Right cardiac atrium (tissue), 5 donors: Measurements from ENCODE around the gene POLD3. TPM values are rescaled to one million over a fixed set of nuclear protein-coding genes. Genes with fewer than 3 reads are reported as not detected.

Source experiments
- ATAC-seq, 2 donors: fragments of 200-7000 bp; cut with Tn5 transposase; one replicate each; pipeline versions ENCODE4 v1.8.0 to v1.9.1; 2020; ENCODE audit warnings: moderate library complexity in 2 of 2, mild to moderate bottlenecking in 1 of 2
- DNase-seq, 3 donors: peaks; one replicate each; pipeline ENCODE4 v3.0.0-alpha.2; 2020
- H3K27ac ChIP-seq: one replicate; pipeline ENCODE4 v1.5.1; 2013; ENCODE audit warnings: mild to moderate bottlenecking, low read length, control low read depth, moderate library complexity
- H3K27me3 ChIP-seq: one replicate; pipeline ENCODE4 v1.6.1; 2013; ENCODE audit not compliant: control insufficient read depth, insufficient read depth
- H3K4me1 ChIP-seq: one replicate; pipeline ENCODE4 v1.6.1; 2013; ENCODE audit warnings: low read length; ENCODE audit not compliant: control insufficient read depth, insufficient read depth
- H3K4me3 ChIP-seq: one replicate; pipeline ENCODE4 v1.5.1; 2013; ENCODE audit warnings: low read length, control low read depth
- H3K9me3 ChIP-seq: one replicate; pipeline ENCODE4 v1.6.1; 2013; ENCODE audit warnings: low read length; ENCODE audit not compliant: control insufficient read depth
- WGBS: extraction: QIAGEN DNeasy Blood & Tissue Kit; methylation state at CpG from one replicate; pipeline ENCODE4 v1.1.7; 2013; 5-methylcytosine and 5-hydroxymethylcytosine counted together
- intact Hi-C, 4 donors: fragments of 100-400 bp; cut with DNase I; formaldehyde crosslinking; loops; one replicate each; pipeline versions ENCODE4 v1.11.0 to v1.14.0; 2022 to 2023
- polyA plus RNA-seq: library from polyadenylated mRNA; stranded (reverse); fragments of 200-250 nt; gene quantifications from one replicate; pipeline ENCODE4 v1.2.3, GENCODE V29; 2013
- total RNA-seq, 4 donors: library from RNA; stranded (reverse); fragmentation: NEBNext Ultra II Directional; extraction: Animal tissue kit (Norgen Biotek cat#: 25700); gene quantifications; one replicate each; pipeline ENCODE4 v1.2.1, GENCODE V29; 2021
- donor health status: healthy with polysubstance abuse.
- donor health status: DM: no; HTN: yes; CAD: no.
- donor health status: DM: no; HTN: no; CAD: no.
- donor health status: DM: no; HTN: yes; CAD: no; lungs with severe emphysema.
- donor health status: DM: yes; HTN: yes; CAD: no.

Gene POLD3
- total and polyA plus RNA-seq, 5 donors: 4.4 to 9.3 (median 7.5) TPM

GRCh38 chr11:74675761-74676160 is 83.4 kb downstream of the POLD3 start:
- intact Hi-C loops: no loop called here
- 87% methylated on average over 3 of the region's 3 CpGs for WGBS
- H3K27me3 ChIP-seq: no peaks in the 10 kb centered on the region
- H3K4me1 ChIP-seq: peaks cover 3% of the 10 kb centered on the region
- no peaks in the 10 kb centered on the region for H3K9me3 ChIP-seq
- DNase-seq (no peak), ATAC-seq (no peak)
- no peak overlapping the region for H3K4me3 ChIP-seq
- H3K27ac ChIP-seq: no peak overlapping the region

DNA sequence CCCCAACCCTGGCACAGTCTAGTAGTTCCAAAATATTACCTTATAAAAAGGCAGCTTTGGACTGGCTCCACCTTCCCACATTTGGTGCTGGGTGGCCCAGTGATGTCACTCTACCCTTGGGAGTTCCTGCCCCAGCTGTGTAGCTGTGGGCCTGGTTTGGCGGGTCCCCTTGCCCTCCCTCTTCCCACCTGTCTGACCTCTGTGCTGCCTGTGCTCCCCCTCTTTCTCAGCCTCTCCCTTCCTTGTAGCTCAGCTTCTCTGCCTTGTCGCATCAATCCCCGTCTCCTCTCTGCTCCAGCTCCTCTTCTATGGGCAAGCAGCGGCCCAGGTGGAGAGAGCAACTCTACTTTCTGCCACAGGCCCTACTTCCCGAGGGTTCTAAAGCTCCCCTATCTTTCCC is 84.2 kb downstream of the POLD3 start:
- 81% methylated on average over 5 of the region's 5 CpGs for WGBS
- H3K27ac ChIP-seq: no peak overlapping the region
- H3K4me3 ChIP-seq: no peak overlapping the region
- H3K27me3 ChIP-seq: no peaks in the 10 kb centered on the region
- ATAC-seq: no peak
- intact Hi-C loops: no loop called here
- peaks cover 3% of the 10 kb centered on the region for H3K4me1 ChIP-seq
- DNase-seq: no peak
- H3K9me3 ChIP-seq: no peaks in the 10 kb centered on the region

DNA sequence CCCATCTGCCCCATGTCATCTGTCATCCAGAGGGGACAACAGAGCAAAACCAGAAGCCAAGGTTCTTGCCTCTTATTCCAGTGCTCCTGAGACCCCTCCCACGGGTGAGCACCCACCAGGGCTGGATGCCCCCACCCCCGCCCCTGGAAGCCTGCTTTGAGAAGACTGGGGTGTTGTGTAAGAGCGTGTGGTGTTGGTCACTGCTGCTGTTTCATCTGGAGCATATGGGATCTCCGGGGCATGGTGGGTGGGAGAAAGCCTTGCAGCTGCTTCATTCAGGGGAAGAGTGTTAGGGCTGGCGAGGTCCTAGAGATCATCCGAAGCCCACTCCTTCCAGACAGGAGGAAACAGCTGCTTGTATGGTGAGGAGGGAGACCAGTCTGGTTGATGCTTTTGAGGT is 84.7 kb downstream of the POLD3 start:
- DNase-seq: no peak
- peaks cover 3% of the 10 kb centered on the region for H3K4me1 ChIP-seq
- H3K9me3 ChIP-seq: no peaks in the 10 kb centered on the region
- 70% methylated on average over 6 of the region's 6 CpGs for WGBS
- H3K27ac ChIP-seq: no peak overlapping the region
- no peak for ATAC-seq
- intact Hi-C loops: no loop called here
- no peak overlapping the region for H3K4me3 ChIP-seq
- no peaks in the 10 kb centered on the region for H3K27me3 ChIP-seq

DNA sequence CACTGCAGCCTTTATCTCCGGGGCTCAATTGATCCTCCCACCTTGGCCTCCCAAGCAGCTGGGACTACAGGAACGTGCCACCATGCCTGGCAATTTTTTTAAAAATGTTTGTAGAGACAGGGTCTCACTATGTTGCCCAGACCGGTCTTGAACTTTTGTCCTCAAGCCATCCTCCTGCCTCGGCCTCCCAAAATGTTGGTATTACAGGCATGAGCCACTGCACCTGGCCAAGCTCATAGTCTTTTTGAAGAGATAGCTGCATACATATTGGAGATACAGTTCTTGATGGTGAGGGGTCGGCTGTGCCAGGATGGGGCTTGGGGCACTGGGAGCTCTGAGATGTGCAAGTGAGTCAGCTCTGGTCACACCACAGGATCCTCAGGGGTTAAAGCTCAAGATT is 85.7 kb downstream of the POLD3 start:
- no peaks in the 10 kb centered on the region for H3K4me1 ChIP-seq
- no peak overlapping the region for H3K27ac ChIP-seq
- no peaks in the 10 kb centered on the region for H3K9me3 ChIP-seq
- no peak overlapping the region for H3K4me3 ChIP-seq
- ATAC-seq (no peak), DNase-seq (no peak)
- intact Hi-C loops: no loop called here
- no peaks in the 10 kb centered on the region for H3K27me3 ChIP-seq
- 95% methylated on average over 5 of the region's 5 CpGs for WGBS

- Histone ChIP-seq H3K4me1 (no peaks in the 10 kb centered on the region), H3K9me3 (no peaks in the 10 kb centered on the region), H3K27me3 (no peaks in the 10 kb centered on the region), H3K27ac (no peak overlapping the region), H3K4me3 (no peak overlapping the region)
- DNase-seq (peak in 2 of 3 donors; percentile 69 to 79), ATAC-seq (peak; percentile 29 to 49)
- 67% methylated on average over 13 of the region's 13 CpGs for WGBS
- intact Hi-C loops: no loop called here
These were observed 86.5 kb downstream of the POLD3 start for GRCh38 chr11:74678591-74679512.

DNA sequence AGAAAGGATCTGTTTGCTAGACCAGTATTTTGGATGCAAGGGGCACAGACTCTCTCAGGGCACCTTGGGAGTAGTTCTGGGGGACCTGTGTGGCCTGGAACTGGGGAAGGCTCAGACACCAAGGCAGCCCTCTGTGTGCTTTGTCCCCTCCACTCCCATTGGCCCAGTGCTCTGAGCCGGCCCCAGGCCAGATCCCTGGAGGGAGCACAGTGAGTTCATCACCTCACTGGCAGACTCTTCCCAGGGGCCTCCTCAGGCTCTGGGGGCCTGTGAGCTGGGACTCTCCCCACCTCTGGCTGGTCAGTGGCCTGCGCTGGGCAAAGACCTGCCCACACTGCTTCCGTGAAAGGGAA is 87.1 kb downstream of the POLD3 start:
- Histone ChIP-seq H3K27ac (no peak overlapping the region), H3K4me1 (no peaks in the 10 kb centered on the region), H3K9me3 (no peaks in the 10 kb centered on the region), H3K27me3 (no peaks in the 10 kb centered on the region), H3K4me3 (no peak overlapping the region)
- ATAC-seq (no peak), DNase-seq (no peak)
- intact Hi-C loops: no loop called here
- WGBS: 82% methylated on average over 3 of the region's 3 CpGs

- H3K4me1 ChIP-seq: no peaks in the 10 kb centered on the region
- no peaks in the 10 kb centered on the region for H3K27me3 ChIP-seq
- WGBS: 89% methylated on average over 9 of the region's 9 CpGs
- intact Hi-C loops: no loop called here
- peak in 1 of 3 donors; percentile 20 for DNase-seq
- ATAC-seq: no peak
- no peak overlapping the region for H3K27ac ChIP-seq
- H3K4me3 ChIP-seq: no peak overlapping the region
- H3K9me3 ChIP-seq: no peaks in the 10 kb centered on the region
These were observed 87.8 kb downstream of the POLD3 start for GRCh38 chr11:74680035-74680671.

DNA sequence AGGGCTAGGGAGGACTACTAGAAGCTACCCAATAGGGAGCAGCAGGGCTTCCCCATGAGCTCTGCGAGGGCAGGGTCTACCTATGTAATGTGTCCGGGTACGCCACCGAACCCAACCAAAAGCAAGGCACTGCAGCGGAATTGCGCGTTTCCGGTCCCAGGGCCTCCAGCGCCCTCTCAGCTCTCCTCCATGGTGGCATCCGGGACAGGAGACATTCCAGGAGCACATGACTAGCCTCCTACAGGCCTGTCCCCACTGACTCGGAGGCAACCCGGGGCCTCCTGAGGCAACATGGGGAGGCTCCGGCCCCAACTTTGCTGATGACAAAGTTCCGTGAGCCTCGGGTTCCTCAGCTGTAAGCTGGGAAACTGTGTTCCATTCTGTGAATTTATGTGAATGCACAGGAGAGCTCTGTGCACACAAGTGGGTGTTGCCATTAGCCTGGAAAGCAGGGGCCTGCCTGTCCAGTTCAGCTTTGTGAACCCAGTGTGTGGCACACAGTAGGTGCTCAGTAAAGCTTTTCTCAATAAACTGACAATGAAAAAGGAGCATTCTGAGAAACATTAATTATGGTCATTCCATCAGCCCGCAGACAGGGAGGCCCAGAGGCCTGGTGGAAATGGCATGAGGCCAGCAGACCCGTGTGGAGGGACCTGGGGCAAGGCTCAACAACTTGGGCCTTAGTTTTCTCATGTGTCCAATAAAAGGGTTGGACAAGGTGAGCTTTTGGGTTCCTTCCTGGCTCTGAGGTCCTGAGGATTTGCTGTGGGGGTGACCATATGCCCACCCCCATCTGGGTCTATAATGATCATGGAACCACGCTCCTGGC is 88.5 kb downstream of the POLD3 start:
- intact Hi-C loops: no loop called here
- Histone ChIP-seq H3K9me3 (no peaks in the 10 kb centered on the region), H3K4me1 (no peaks in the 10 kb centered on the region), H3K27me3 (no peaks in the 10 kb centered on the region), H3K4me3 (no peak overlapping the region), H3K27ac (no peak overlapping the region)
- ATAC-seq (no peak), DNase-seq (peak in 1 of 3 donors; percentile 50)
- WGBS: 89% methylated on average over 18 of the region's 18 CpGs

- DNase-seq (peak in 1 of 3 donors; percentile 68), ATAC-seq (peak; percentile 9 to 38)
- Histone ChIP-seq H3K4me3 (no peak overlapping the region), H3K27ac (no peak overlapping the region), H3K4me1 (no peaks in the 10 kb centered on the region), H3K27me3 (no peaks in the 10 kb centered on the region), H3K9me3 (no peaks in the 10 kb centered on the region)
- WGBS: 68% methylated on average over 12 of the region's 12 CpGs
- intact Hi-C loops: no loop called here
These were observed 89.6 kb downstream of the POLD3 start for GRCh38 chr11:74681686-74682651.

GRCh38 chr11:74682731-74683278 is 90.4 kb downstream of the POLD3 start:
- Histone ChIP-seq H3K4me3 (peak overlapping the region; percentile 54), H3K4me1 (no peaks in the 10 kb centered on the region), H3K27ac (no peak overlapping the region), H3K9me3 (no peaks in the 10 kb centered on the region), H3K27me3 (no peaks in the 10 kb centered on the region)
- 86% methylated on average over 14 of the region's 14 CpGs for WGBS
- ATAC-seq: no peak
- intact Hi-C loops: no loop called here
- peak in 2 of 3 donors; percentile 34 to 38 for DNase-seq
